Kidney epithelial cell (primary cell): ENCODE data around the gene STN1. TPM values are rescaled to one million over a fixed set of nuclear protein-coding genes. Genes with fewer than 3 reads are reported as not detected.

Experiments
- DNase-seq: peaks from one replicate; pipeline ENCODE4 v3.0.0-alpha.2; 2010; ENCODE audit warnings: low read depth
- H3K27me3 ChIP-seq: 2 replicates; pipeline ENCODE4 v1.6.0; 2011; ENCODE audit warnings: low read length; ENCODE audit not compliant: control insufficient read depth, insufficient read depth
- H3K36me3 ChIP-seq: 2 replicates; pipeline ENCODE4 v1.5.1; 2011; ENCODE audit warnings: low read length; ENCODE audit not compliant: control insufficient read depth, insufficient read depth
- H3K4me3 ChIP-seq: 2 replicates; pipeline ENCODE4 v1.5.1; 2011; ENCODE audit warnings: low read depth, mild to moderate bottlenecking, control low read depth, low read length
- total RNA-seq: library from RNA; depleted of rRNA; stranded (reverse); fragments of >200 nt; gene quantifications from 2 replicates; pipeline ENCODE4 v1.2.3, GENCODE V29; 2015
- TF ChIP-seq, protein P1 (sequence below): IDR thresholded peaks from 2 replicates; pipeline ENCODE4 v1.5.1; 2011; ENCODE audit warnings: mild to moderate bottlenecking, moderate library complexity, low read length, control low read depth, inconsistent platforms; ENCODE audit not compliant: insufficient read depth, poor library complexity, severe bottlenecking

Gene STN1
- total RNA-seq, 1 donor from 2014 or later = 25.1 TPM

GRCh38 chr10:103926722-103927319 lies 8.8 kb upstream of the STN1 start:
- TF ChIP-seq, protein P1, sequence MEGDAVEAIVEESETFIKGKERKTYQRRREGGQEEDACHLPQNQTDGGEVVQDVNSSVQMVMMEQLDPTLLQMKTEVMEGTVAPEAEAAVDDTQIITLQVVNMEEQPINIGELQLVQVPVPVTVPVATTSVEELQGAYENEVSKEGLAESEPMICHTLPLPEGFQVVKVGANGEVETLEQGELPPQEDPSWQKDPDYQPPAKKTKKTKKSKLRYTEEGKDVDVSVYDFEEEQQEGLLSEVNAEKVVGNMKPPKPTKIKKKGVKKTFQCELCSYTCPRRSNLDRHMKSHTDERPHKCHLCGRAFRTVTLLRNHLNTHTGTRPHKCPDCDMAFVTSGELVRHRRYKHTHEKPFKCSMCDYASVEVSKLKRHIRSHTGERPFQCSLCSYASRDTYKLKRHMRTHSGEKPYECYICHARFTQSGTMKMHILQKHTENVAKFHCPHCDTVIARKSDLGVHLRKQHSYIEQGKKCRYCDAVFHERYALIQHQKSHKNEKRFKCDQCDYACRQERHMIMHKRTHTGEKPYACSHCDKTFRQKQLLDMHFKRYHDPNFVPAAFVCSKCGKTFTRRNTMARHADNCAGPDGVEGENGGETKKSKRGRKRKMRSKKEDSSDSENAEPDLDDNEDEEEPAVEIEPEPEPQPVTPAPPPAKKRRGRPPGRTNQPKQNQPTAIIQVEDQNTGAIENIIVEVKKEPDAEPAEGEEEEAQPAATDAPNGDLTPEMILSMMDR = no peak

DNA sequence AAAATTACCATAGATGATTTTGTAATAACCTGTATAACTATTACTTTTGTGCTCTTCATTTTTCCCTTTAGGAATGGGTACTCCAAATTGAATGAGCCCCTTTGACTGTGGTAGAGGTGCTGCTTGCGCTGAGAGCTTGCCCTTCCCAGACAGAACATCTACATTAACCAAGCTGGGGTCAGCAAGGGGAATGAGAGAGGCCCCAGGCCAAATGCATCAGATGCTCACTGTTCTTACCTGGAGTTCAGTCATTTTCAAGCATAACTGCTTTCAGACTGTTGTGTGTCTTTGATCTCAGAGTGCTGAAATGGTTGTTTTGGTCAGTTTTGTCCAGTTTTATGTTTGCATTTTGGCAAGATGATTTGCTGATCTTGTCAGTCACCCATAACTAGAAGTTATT lies 7.6 kb upstream of the STN1 start:
- no peaks in the 10 kb centered on the region for H3K36me3 ChIP-seq

More at GRCh38 chr10:103926722-103927319, 8.8 kb upstream of the STN1 start:
- DNase-seq = no peak
- no peaks in the 10 kb centered on the region for H3K36me3 ChIP-seq
- H3K4me3 ChIP-seq = no peak overlapping the region
- no peaks in the 10 kb centered on the region for H3K27me3 ChIP-seq

GRCh38 chr10:103923502-103923901 lies 5.5 kb upstream of the STN1 start:
- Histone ChIP-seq H3K27me3 (no peaks in the 10 kb centered on the region), H3K36me3 (no peaks in the 10 kb centered on the region), H3K4me3 (no peak overlapping the region)
- TF ChIP-seq, protein P1 = no peak
- no peak for DNase-seq

More for the DNA sequence above, 7.6 kb upstream of the STN1 start:
- TF ChIP-seq, protein P1 = no peak
- H3K4me3 ChIP-seq = no peak overlapping the region
- DNase-seq = no peak
- H3K27me3 ChIP-seq = no peaks in the 10 kb centered on the region

GRCh38 chr10:103922659-103923058 lies 4.7 kb upstream of the STN1 start:
- Histone ChIP-seq H3K4me3 (no peak overlapping the region), H3K36me3 (no peaks in the 10 kb centered on the region), H3K27me3 (no peaks in the 10 kb centered on the region)
- DNase-seq = no peak
- TF ChIP-seq, protein P1 = no peak

DNA sequence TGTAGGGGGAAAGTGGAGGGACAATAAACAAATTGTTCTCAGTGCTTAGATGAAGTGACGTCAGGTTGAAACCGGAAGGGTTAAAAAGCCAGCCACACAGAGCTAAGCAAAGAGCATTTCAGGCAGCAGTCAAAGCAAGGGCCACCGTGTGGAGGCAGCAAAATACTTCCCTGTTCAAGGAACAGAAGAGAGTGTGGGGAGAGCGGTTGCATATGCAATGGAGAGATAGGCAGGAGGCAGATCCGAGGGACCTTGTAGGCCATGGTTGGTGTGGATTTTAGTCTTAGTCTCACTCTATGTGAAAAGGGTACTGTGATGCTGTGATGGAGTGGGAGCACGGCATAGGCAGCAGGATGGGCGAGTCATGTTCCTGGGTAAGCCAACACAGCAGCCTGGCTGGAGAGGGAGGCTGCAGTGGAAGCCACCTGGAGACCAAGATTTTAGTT lies 3.8 kb upstream of the STN1 start:
- TF ChIP-seq, protein P1 = no peak
- DNase-seq = no peak
- Histone ChIP-seq H3K36me3 (no peaks in the 10 kb centered on the region), H3K27me3 (no peaks in the 10 kb centered on the region), H3K4me3 (no peak overlapping the region)

GRCh38 chr10:103921248-103921647 lies 3.3 kb upstream of the STN1 start:
- Histone ChIP-seq H3K36me3 (no peaks in the 10 kb centered on the region), H3K4me3 (no peak overlapping the region), H3K27me3 (no peaks in the 10 kb centered on the region)
- no peak for DNase-seq
- TF ChIP-seq, protein P1 = no peak
